ENCODE data around the gene CEL. TPM values are rescaled to one million over a fixed set of nuclear protein-coding genes. Genes with fewer than 3 reads are reported as not detected.

The CEL gene
- total RNA-seq, 5 donors from 2014 or later (not counting 1 experiment from before 2014, with no cell fraction given) = 0.28 to 9.0 (median 7.9) TPM

GRCh38 chr9:133050781-133051180, 11.0 kb upstream of the CEL start:
- Mint-ChIP-seq H3K9me3 (no peaks in the 10 kb centered on the region), H3K4me3 (no peak overlapping the region), H3K36me3 (peaks cover 49% of the 10 kb centered on the region), H3K4me1 (peaks cover 0 to under 1% (median 0%) of the 10 kb centered on the region in 3 donors), H3K27ac (no peak overlapping the region), H3K27me3 (no peaks in the 10 kb centered on the region)
- ATAC-seq (replicated peaks in 1 of 4) = no peak
- H3K27ac ChIP-seq (ENCODE audit: low read length) = no peak overlapping the region
- H3K9me3 ChIP-seq = no peaks in the 10 kb centered on the region
- H3K4me3 ChIP-seq (ENCODE audit: control insufficient read depth in 1 of 2, extremely low read depth in 1 of 2, low read length in 1 of 2) = no peak overlapping the region
- peaks cover 11 to 72% of the 10 kb centered on the region in 2 donors for H3K36me3 ChIP-seq (ENCODE audit: control insufficient read depth in 2 of 2, extremely low read depth in 1 of 2, insufficient read depth in 1 of 2, low read length in 1 of 2)
- H3K27me3 ChIP-seq (replicated peaks in 1 of 2; ENCODE audit: control insufficient read depth in 2 of 2, extremely low read depth in 1 of 2, insufficient read depth in 2 of 2, low read length in 1 of 2) = no peaks in the 10 kb centered on the region
- WGBS (ENCODE audit: insufficient coverage) = 98% methylated on average over 8 of the region's 10 CpGs
- H3K4me1 ChIP-seq (ENCODE audit: control insufficient read depth in 1 of 2, extremely low read depth in 1 of 2, insufficient read depth in 2 of 2, low read length in 2 of 2) = peaks cover 3% of the 10 kb centered on the region in 2 experiments
- DNase-seq = no peak
- ChIA-PET POLR2A (no interaction called here), CTCF (no interaction called here)

- no peaks in the 10 kb centered on the region for H3K27me3 Mint-ChIP-seq
- DNase-seq (no peak), ATAC-seq (replicated peaks in 1 of 4) (no peak)
- Histone ChIP-seq H3K4me3 (ENCODE audit: control insufficient read depth in 1 of 2, extremely low read depth in 1 of 2, low read length in 1 of 2) (no peak overlapping the region), H3K36me3 (ENCODE audit: control insufficient read depth in 2 of 2, extremely low read depth in 1 of 2, insufficient read depth in 1 of 2, low read length in 1 of 2) (peaks cover 11 to 72% of the 10 kb centered on the region in 2 donors), H3K27me3 (replicated peaks in 1 of 2; ENCODE audit: control insufficient read depth in 2 of 2, extremely low read depth in 1 of 2, insufficient read depth in 2 of 2, low read length in 1 of 2) (no peaks in the 10 kb centered on the region), H3K9me3 (no peaks in the 10 kb centered on the region), H3K4me1 (ENCODE audit: control insufficient read depth in 1 of 2, extremely low read depth in 1 of 2, insufficient read depth in 2 of 2, low read length in 2 of 2) (peaks cover 9% of the 10 kb centered on the region in 2 experiments), H3K27ac (ENCODE audit: low read length) (no peak overlapping the region)
- H3K9me3 Mint-ChIP-seq = no peaks in the 10 kb centered on the region
- H3K36me3 Mint-ChIP-seq = peaks cover 50% of the 10 kb centered on the region
- no peak overlapping the region for H3K4me3 Mint-ChIP-seq
- peaks cover 4 to 7% (median 5%) of the 10 kb centered on the region in 3 donors for H3K4me1 Mint-ChIP-seq
- CTCF ChIA-PET = no interaction called here
- WGBS (ENCODE audit: insufficient coverage) = 95% methylated on average over 15 of the region's 20 CpGs
- H3K27ac Mint-ChIP-seq = no peak overlapping the region
- POLR2A ChIA-PET = no interaction called here
These were observed 10.4 kb upstream of the CEL start for GRCh38 chr9:133051281-133051900.

- ChIA-PET POLR2A (interaction anchor here in 1 of 2 donors (0.5 kb wide), 1 partner anchor 14 kb away, joined by 3 read pairs; no protein-coding TSS in a partner anchor), CTCF (no interaction called here)
- no peak for DNase-seq
- H3K36me3 ChIP-seq (ENCODE audit: control insufficient read depth in 2 of 2, extremely low read depth in 1 of 2, insufficient read depth in 1 of 2, low read length in 1 of 2) = peaks cover 11 to 67% of the 10 kb centered on the region in 2 donors
- no peak overlapping the region for H3K27ac ChIP-seq (ENCODE audit: low read length)
- Mint-ChIP-seq H3K4me3 (no peak overlapping the region), H3K36me3 (peaks cover 46% of the 10 kb centered on the region), H3K4me1 (peaks cover 7 to 14% (median 9%) of the 10 kb centered on the region in 3 donors), H3K27ac (no peak overlapping the region), H3K9me3 (no peaks in the 10 kb centered on the region), H3K27me3 (no peaks in the 10 kb centered on the region)
- no peaks in the 10 kb centered on the region for H3K27me3 ChIP-seq (replicated peaks in 1 of 2; ENCODE audit: control insufficient read depth in 2 of 2, extremely low read depth in 1 of 2, insufficient read depth in 2 of 2, low read length in 1 of 2)
- H3K9me3 ChIP-seq = no peaks in the 10 kb centered on the region
- WGBS (ENCODE audit: insufficient coverage) = 98% methylated on average over 7 of the region's 9 CpGs
- H3K4me3 ChIP-seq (ENCODE audit: control insufficient read depth in 1 of 2, extremely low read depth in 1 of 2, low read length in 1 of 2) = no peak overlapping the region
- H3K4me1 ChIP-seq (ENCODE audit: control insufficient read depth in 1 of 2, extremely low read depth in 1 of 2, insufficient read depth in 2 of 2, low read length in 2 of 2) = peaks cover 15 to 16% of the 10 kb centered on the region in 2 experiments
- no peak for ATAC-seq (replicated peaks in 1 of 4)
These were observed 9.7 kb upstream of the CEL start for GRCh38 chr9:133051966-133052539.

- Mint-ChIP-seq H3K9me3 (no peaks in the 10 kb centered on the region), H3K27me3 (no peaks in the 10 kb centered on the region), H3K27ac (no peak overlapping the region), H3K4me1 (peaks cover 28 to 36% (median 29%) of the 10 kb centered on the region in 3 donors), H3K4me3 (no peak overlapping the region), H3K36me3 (peaks cover 48% of the 10 kb centered on the region)
- no peak for DNase-seq
- ATAC-seq (replicated peaks in 1 of 4) = no peak
- Histone ChIP-seq H3K4me1 (ENCODE audit: control insufficient read depth in 1 of 2, extremely low read depth in 1 of 2, insufficient read depth in 2 of 2, low read length in 2 of 2) (peaks cover 38% of the 10 kb centered on the region in 2 experiments), H3K36me3 (ENCODE audit: control insufficient read depth in 2 of 2, extremely low read depth in 1 of 2, insufficient read depth in 1 of 2, low read length in 1 of 2) (peaks cover 11 to 65% of the 10 kb centered on the region in 2 donors), H3K4me3 (ENCODE audit: control insufficient read depth in 1 of 2, extremely low read depth in 1 of 2, low read length in 1 of 2) (no peak overlapping the region), H3K27me3 (replicated peaks in 1 of 2; ENCODE audit: control insufficient read depth in 2 of 2, extremely low read depth in 1 of 2, insufficient read depth in 2 of 2, low read length in 1 of 2) (no peaks in the 10 kb centered on the region), H3K27ac (ENCODE audit: low read length) (no peak overlapping the region), H3K9me3 (no peaks in the 10 kb centered on the region)
- 97% methylated on average over 13 of the region's 24 CpGs for WGBS (ENCODE audit: insufficient coverage)
- POLR2A ChIA-PET = no interaction called here
- CTCF ChIA-PET = no interaction called here
These were observed 7.4 kb upstream of the CEL start for GRCh38 chr9:133054194-133054890.

- Mint-ChIP-seq H3K27me3 (no peaks in the 10 kb centered on the region), H3K4me3 (no peak overlapping the region), H3K4me1 (peaks cover 34 to 43% (median 35%) of the 10 kb centered on the region in 3 donors), H3K27ac (no peak overlapping the region), H3K9me3 (no peaks in the 10 kb centered on the region), H3K36me3 (peaks cover 41% of the 10 kb centered on the region)
- Histone ChIP-seq H3K27ac (ENCODE audit: low read length) (no peak overlapping the region), H3K4me3 (ENCODE audit: control insufficient read depth in 1 of 2, extremely low read depth in 1 of 2, low read length in 1 of 2) (no peak overlapping the region), H3K9me3 (no peaks in the 10 kb centered on the region), H3K4me1 (ENCODE audit: control insufficient read depth in 1 of 2, extremely low read depth in 1 of 2, insufficient read depth in 2 of 2, low read length in 2 of 2) (peaks cover 42 to 44% of the 10 kb centered on the region in 2 experiments), H3K27me3 (replicated peaks in 1 of 2; ENCODE audit: control insufficient read depth in 2 of 2, extremely low read depth in 1 of 2, insufficient read depth in 2 of 2, low read length in 1 of 2) (no peaks in the 10 kb centered on the region), H3K36me3 (ENCODE audit: control insufficient read depth in 2 of 2, extremely low read depth in 1 of 2, insufficient read depth in 1 of 2, low read length in 1 of 2) (peaks cover 11 to 59% of the 10 kb centered on the region in 2 donors)
- ChIA-PET CTCF (no interaction called here), POLR2A (no interaction called here)
- no peak for ATAC-seq (replicated peaks in 1 of 4)
- WGBS (ENCODE audit: insufficient coverage) = 93% methylated on average over 11 of the region's 16 CpGs
- no peak for DNase-seq
These were observed 6.8 kb upstream of the CEL start for GRCh38 chr9:133054966-133055365.

- peak overlapping the region in 1 of 3 donors; percentile 60 for H3K4me3 Mint-ChIP-seq
- ChIA-PET CTCF (no interaction called here), POLR2A (no interaction called here)
- ATAC-seq (replicated peaks in 1 of 4) = no peak
- H3K36me3 Mint-ChIP-seq = peaks cover 37% of the 10 kb centered on the region
- H3K4me3 ChIP-seq (ENCODE audit: control insufficient read depth in 1 of 2, extremely low read depth in 1 of 2, low read length in 1 of 2) = no peak overlapping the region
- no peak for DNase-seq
- H3K27ac ChIP-seq (ENCODE audit: low read length) = no peak overlapping the region
- 95% methylated on average over 13 of the region's 17 CpGs for WGBS (ENCODE audit: insufficient coverage)
- no peaks in the 10 kb centered on the region for H3K27me3 ChIP-seq (replicated peaks in 1 of 2; ENCODE audit: control insufficient read depth in 2 of 2, extremely low read depth in 1 of 2, insufficient read depth in 2 of 2, low read length in 1 of 2)
- H3K4me1 Mint-ChIP-seq = peaks cover 39 to 47% (median 41%) of the 10 kb centered on the region in 3 donors
- H3K4me1 ChIP-seq (ENCODE audit: control insufficient read depth in 1 of 2, extremely low read depth in 1 of 2, insufficient read depth in 2 of 2, low read length in 2 of 2) = peaks cover 42 to 50% of the 10 kb centered on the region in 2 experiments
- H3K9me3 ChIP-seq = no peaks in the 10 kb centered on the region
- no peaks in the 10 kb centered on the region for H3K27me3 Mint-ChIP-seq
- peaks cover 11 to 54% of the 10 kb centered on the region in 2 donors for H3K36me3 ChIP-seq (ENCODE audit: control insufficient read depth in 2 of 2, extremely low read depth in 1 of 2, insufficient read depth in 1 of 2, low read length in 1 of 2)
- H3K9me3 Mint-ChIP-seq = no peaks in the 10 kb centered on the region
- H3K27ac Mint-ChIP-seq = peak overlapping the region in 1 of 2 donors; percentile 81
These were observed 5.9 kb upstream of the CEL start for GRCh38 chr9:133055788-133056420.

Measured in T-cell (primary cell).